Esophagus muscularis mucosa (tissue), 4 donors: ENCODE results near the gene MDK. TPM values are rescaled to one million over a fixed set of nuclear protein-coding genes. Genes with fewer than 3 reads are reported as not detected.

Experiments
- DNase-seq: peaks from one replicate; pipeline ENCODE4 v3.0.0-alpha.2; 2017; ENCODE audit errors: extremely low spot score
- H3K27ac ChIP-seq, 4 donors: fragments of 200-600 bp; sonication (generic); replicated peaks in 1 of 4; 1 replicate in 3 of 4; 2 replicates in 1 of 4; pipeline ENCODE4 v1.5.1; 2016 to 2019; ENCODE audit warnings: mild to moderate bottlenecking in 1 of 4
- H3K27me3 ChIP-seq, 4 donors: fragments of 200-600 bp; sonication (generic); one replicate each; pipeline versions ENCODE4 v1.5.1 to v1.6.0; 2016 to 2019
- H3K36me3 ChIP-seq, 4 donors: fragments of 200-600 bp; sonication (generic); one replicate each; pipeline ENCODE4 v1.5.1; 2016 to 2019
- H3K4me1 ChIP-seq, 4 donors: fragments of 200-600 bp; sonication (generic); one replicate each; pipeline ENCODE4 v1.5.1; 2016 to 2019
- H3K4me3 ChIP-seq, 4 donors: fragments of 200-600 bp; sonication (generic); 1 replicate in 2 of 4; 2 replicates in 2 of 4; pipeline ENCODE4 v1.5.1; 2016 to 2019; ENCODE audit warnings: mild to moderate bottlenecking in 4 of 4, moderate library complexity in 1 of 4
- H3K9me3 ChIP-seq, 4 donors: fragments of 200-600 bp; sonication (generic); 1 replicate in 3 of 4; 2 replicates in 1 of 4; pipeline ENCODE4 v1.5.1; 2016 to 2019
- CTCF ChIP-seq, 3 experiments: fragments of 200-600 bp in 2 of 3; fragments of 450-650 bp in 1 of 3; sonication (generic) in 2 of 3; IDR thresholded peaks; one replicate each; pipeline ENCODE4 v1.5.1; 2017 to 2019; ENCODE audit warnings: antibody characterized with exemption in 3 of 3, mild to moderate bottlenecking in 2 of 3, moderate library complexity in 1 of 3
- EP300 ChIP-seq: sonication (generic); formaldehyde crosslinking; IDR thresholded peaks from one replicate; pipeline ENCODE4 v1.6.1; 2017; ENCODE audit warnings: antibody characterized with exemption
- POLR2A ChIP-seq: fragments of 450-650 bp; IDR thresholded peaks from one replicate; pipeline ENCODE4 v1.6.1; 2017; ENCODE audit warnings: antibody characterized with exemption, moderate library complexity, mild to moderate bottlenecking, low read depth
- POLR2AphosphoS5 ChIP-seq, 2 donors: sonication (generic); formaldehyde crosslinking; IDR thresholded peaks; one replicate each; pipeline ENCODE4 v1.6.1; 2017; ENCODE audit warnings: antibody characterized with exemption in 2 of 2
- WGBS: methylation state at CpG from one replicate; pipeline ENCODE4 v1.1.5; 2018; 5-methylcytosine and 5-hydroxymethylcytosine counted together
- intact Hi-C: fragments of 100-400 bp; cut with DNase I; formaldehyde crosslinking; loops from one replicate; pipeline ENCODE4 v1.15.1; 2023
- total RNA-seq, 4 donors: library from RNA; depleted of rRNA; stranded (reverse); fragments of >200 nt; gene quantifications; one replicate each; pipeline versions ENCODE4 v1.1.0 to v1.2.1, GENCODE V29; 2016

MDK gene
- total RNA-seq, 4 donors from 2014 or later: 1.2 to 12.8 (median 11.8) TPM

- Histone ChIP-seq H3K36me3 (peaks cover 0 to 5% (median 0%) of the 10 kb centered on the region in 4 donors), H3K27me3 (no peaks in the 10 kb centered on the region), H3K4me3 (peak overlapping the region; percentile 48 to 55 (median 52)), H3K27ac (peak overlapping the region; percentile 74 to 88 (median 82)), H3K4me1 (peaks cover 46 to 71% (median 58%) of the 10 kb centered on the region in 4 donors), H3K9me3 (no peaks in the 10 kb centered on the region)
- intact Hi-C loops: no loop called here
- no peak for TF ChIP-seq EP300
- TF ChIP-seq POLR2A: no peak
- TF ChIP-seq POLR2AphosphoS5 (IDR thresholded peaks at IDR 0.05): no peak
- TF ChIP-seq CTCF (IDR thresholded peaks at IDR 0.05): no peak
- WGBS: 49% methylated on average over 16 of the region's 20 CpGs
- DNase-seq: no peak
Observed at GRCh38 chr11:46362156-46363030, 19.1 kb upstream of the MDK start.

GRCh38 chr11:46363031-46363407 lies 18.4 kb upstream of the MDK start:
- intact Hi-C loops: no loop called here

DNA sequence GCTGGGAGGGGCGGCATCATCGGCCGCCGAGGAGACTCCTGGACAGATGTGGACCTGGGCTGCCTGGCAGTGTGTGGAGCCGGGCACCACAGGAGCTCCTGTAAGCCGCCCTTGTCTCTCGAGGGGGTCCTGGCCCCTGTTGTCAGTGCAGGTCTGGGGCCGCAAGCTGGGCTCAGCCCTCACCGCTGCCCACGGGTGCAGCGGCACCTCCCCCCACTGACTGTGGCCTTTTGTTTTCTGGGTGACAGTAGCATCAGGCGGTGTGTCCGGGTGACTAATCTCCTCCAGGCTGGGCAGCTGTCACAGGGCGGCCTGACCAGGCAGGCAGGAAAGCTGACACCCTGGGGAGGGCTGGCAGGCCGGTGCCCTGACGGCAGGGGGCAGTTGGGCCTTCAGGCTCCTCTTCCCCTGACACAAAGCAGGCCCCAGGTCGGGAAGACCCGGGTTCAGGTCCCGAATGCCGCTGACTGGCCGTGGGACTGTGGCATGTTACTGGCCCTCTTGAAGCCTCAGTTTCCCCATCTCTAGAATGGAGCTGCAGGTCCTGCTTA lies 17.9 kb upstream of the MDK start:
- no peak for DNase-seq
- 39% methylated on average over 16 of the region's 21 CpGs for WGBS

More at GRCh38 chr11:46363031-46363407, 18.4 kb upstream of the MDK start:
- no peak for DNase-seq
- peaks cover 0 to 9% (median 4%) of the 10 kb centered on the region in 4 donors for H3K36me3 ChIP-seq
- peak overlapping the region; percentile 17 to 53 (median 50) for H3K4me3 ChIP-seq
- H3K27me3 ChIP-seq: no peaks in the 10 kb centered on the region
- no peaks in the 10 kb centered on the region for H3K9me3 ChIP-seq
- TF ChIP-seq EP300: no peak
- TF ChIP-seq POLR2A: no peak
- TF ChIP-seq POLR2AphosphoS5 (IDR thresholded peaks at IDR 0.05): no peak
- TF ChIP-seq CTCF (IDR thresholded peaks at IDR 0.05): no peak
- H3K4me1 ChIP-seq: peaks cover 52 to 77% (median 61%) of the 10 kb centered on the region in 4 donors
- peak overlapping the region; percentile 74 to 88 (median 82) for H3K27ac ChIP-seq
- WGBS: 40% methylated on average over 3 of the region's 9 CpGs

GRCh38 chr11:46364056-46364455 lies 17.4 kb upstream of the MDK start:
- H3K27me3 ChIP-seq: no peaks in the 10 kb centered on the region
- TF ChIP-seq POLR2AphosphoS5 (IDR thresholded peaks at IDR 0.05) (no peak), EP300 (no peak), CTCF (IDR thresholded peaks at IDR 0.05) (no peak), POLR2A (no peak)
- WGBS: 84% methylated on average over 9 of the region's 9 CpGs
- H3K4me1 ChIP-seq: peaks cover 52 to 77% (median 61%) of the 10 kb centered on the region in 4 donors
- H3K27ac ChIP-seq: peak overlapping the region; percentile 74 to 88 (median 82)
- DNase-seq: no peak
- H3K9me3 ChIP-seq: no peaks in the 10 kb centered on the region
- intact Hi-C loops: no loop called here
- H3K4me3 ChIP-seq: no peak overlapping the region
- H3K36me3 ChIP-seq: peaks cover 0 to 20% (median 13%) of the 10 kb centered on the region in 4 donors

More for the DNA sequence above, 17.9 kb upstream of the MDK start:
- intact Hi-C loops: no loop called here
- no peaks in the 10 kb centered on the region for H3K9me3 ChIP-seq
- H3K27me3 ChIP-seq: no peaks in the 10 kb centered on the region
- TF ChIP-seq CTCF (IDR thresholded peaks at IDR 0.05) (no peak), EP300 (no peak), POLR2A (peak; percentile 23)
- peak overlapping the region; percentile 74 to 88 (median 82) for H3K27ac ChIP-seq
- peak overlapping the region in 3 of 4 donors; percentile 17 to 53 (median 51) for H3K4me3 ChIP-seq
- peaks cover 52 to 77% (median 61%) of the 10 kb centered on the region in 4 donors for H3K4me1 ChIP-seq
- peaks cover 0 to 14% (median 9%) of the 10 kb centered on the region in 4 donors for H3K36me3 ChIP-seq
